Stimulated activated CD8-positive, alpha-beta memory T cell treated with anti-CD3 and anti-CD28 coated beads, Interleukin-4, amount 100 ng/mL, for 4 hours (primary cell): ENCODE results near the gene MYO1B.

Experiments
- DNase-seq, 2 donors: peaks; one replicate each; pipeline ENCODE4 v3.0.0-alpha.2; 2020; ENCODE audit warnings: low read depth in 2 of 2, low spot score in 1 of 2

The MYO1B gene

GRCh38 chr2:191257934-191258333, 12.7 kb downstream of the MYO1B start:
- no peak for DNase-seq

- no peak for DNase-seq
These were observed 13.8 kb downstream of the MYO1B start for GRCh38 chr2:191258996-191259395.

- no peak for DNase-seq
These were observed 17.2 kb downstream of the MYO1B start for GRCh38 chr2:191262436-191262835.

GRCh38 chr2:191263050-191263449, 17.8 kb downstream of the MYO1B start:
- DNase-seq, result no peak

- DNase-seq, result no peak
These were observed 19.5 kb downstream of the MYO1B start for GRCh38 chr2:191264647-191265081.

- no peak for DNase-seq
These were observed 20.3 kb downstream of the MYO1B start for GRCh38 chr2:191265311-191266170.

GRCh38 chr2:191266201-191266600, 21.0 kb downstream of the MYO1B start:
- DNase-seq, result no peak

GRCh38 chr2:191268596-191268995, 23.4 kb downstream of the MYO1B start:
- DNase-seq, result no peak

- DNase-seq, result no peak
These were observed 25.3 kb downstream of the MYO1B start for GRCh38 chr2:191270306-191271161.

GRCh38 chr2:191272064-191272463, 26.9 kb downstream of the MYO1B start:
- no peak for DNase-seq

- DNase-seq, result no peak
These were observed 29.2 kb downstream of the MYO1B start for GRCh38 chr2:191274413-191274815.

- no peak for DNase-seq
These were observed 31.7 kb downstream of the MYO1B start for GRCh38 chr2:191276792-191277465.

GRCh38 chr2:191280290-191280689, 35.1 kb downstream of the MYO1B start:
- DNase-seq, result no peak

- DNase-seq, result no peak
These were observed 35.9 kb downstream of the MYO1B start for GRCh38 chr2:191280834-191281756.

GRCh38 chr2:191285252-191285651, 40.0 kb downstream of the MYO1B start:
- DNase-seq, result no peak

GRCh38 chr2:191287820-191288219, 42.6 kb downstream of the MYO1B start:
- no peak for DNase-seq

GRCh38 chr2:191289049-191289448, 43.8 kb downstream of the MYO1B start:
- no peak for DNase-seq

- no peak for DNase-seq
These were observed 46.3 kb downstream of the MYO1B start for GRCh38 chr2:191291471-191291870.

- no peak for DNase-seq
These were observed 47.7 kb downstream of the MYO1B start for GRCh38 chr2:191292869-191293268.

GRCh38 chr2:191295088-191295487, 49.9 kb downstream of the MYO1B start:
- no peak for DNase-seq
